NCI-H1417 (cell line): ENCODE results near the gene TRIM38.
A peak's percentile ranks its signal among the peaks of the same experiment; 100 is the strongest.
"Not testable (repeated sequence)": the region's sequence is repeated elsewhere in the genome, so short reads cannot be mapped to it uniquely, and the experiment has no call there.

Source experiments
- DNase-seq, 3 experiments: peaks; one replicate each; lab custom pipeline; 2025; lab: John Stamatoyannopoulos, UW

Gene TRIM38

DNA sequence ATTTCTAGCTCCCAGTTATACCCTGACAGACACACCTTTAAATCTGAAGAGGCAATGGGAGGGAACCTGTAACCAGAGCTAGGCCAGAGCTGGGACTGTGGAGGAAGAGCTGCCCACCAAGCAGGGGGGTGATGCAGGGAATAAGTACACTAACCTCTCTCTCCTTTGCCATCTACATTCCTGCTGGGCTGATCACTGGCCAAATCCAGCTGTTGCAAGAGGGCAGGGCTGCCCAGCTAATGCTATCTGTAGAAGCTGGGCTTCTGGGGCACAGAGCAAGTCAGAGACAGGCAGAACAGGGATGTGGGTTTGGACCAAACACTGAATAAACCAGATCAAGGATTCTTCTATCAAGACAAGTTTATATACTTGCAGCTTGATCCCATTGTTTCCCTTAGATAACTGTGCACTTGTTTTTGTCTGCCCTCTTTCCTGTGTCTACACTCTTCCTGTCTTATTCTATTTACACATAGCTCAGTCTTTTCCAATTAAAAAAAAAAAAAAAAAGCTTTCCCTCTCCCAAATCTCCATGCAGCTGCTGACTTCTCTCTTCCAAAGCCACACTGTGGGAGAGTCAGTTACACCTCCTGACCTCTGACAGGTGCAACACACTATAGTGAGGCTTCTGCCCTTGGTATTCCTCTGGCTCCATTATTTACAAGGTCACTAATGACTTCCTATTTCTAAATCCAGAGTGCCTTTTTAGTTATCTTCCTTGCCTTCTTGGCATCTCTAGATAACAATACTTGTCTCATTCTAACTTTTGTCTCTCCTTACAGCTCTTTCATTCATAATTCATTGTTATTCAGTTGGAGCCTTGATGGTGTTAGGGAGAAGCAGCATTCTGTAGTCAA is 43.7 kb downstream of the TRIM38 start:
- DNase-seq = peak in 2 of 3 experiments; percentile 6 to 56

DNA sequence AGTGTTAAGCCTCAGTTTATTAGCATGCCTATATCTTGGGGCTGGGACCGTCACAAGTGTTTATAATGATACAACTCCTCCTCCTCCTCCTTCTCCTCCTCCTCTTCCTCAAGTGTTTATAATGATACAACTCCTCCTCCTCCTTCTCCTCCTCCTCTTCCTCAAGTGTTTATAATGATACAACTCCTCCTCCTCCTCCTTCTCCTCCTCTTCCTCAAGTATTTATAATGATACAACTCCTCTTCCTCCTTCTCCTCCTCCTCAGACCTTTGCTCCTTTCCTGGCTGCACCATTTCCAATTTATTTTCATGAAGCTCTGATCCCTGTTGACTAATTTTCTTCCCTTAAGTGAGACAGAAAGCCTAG is 44.3 kb downstream of the TRIM38 start:
- DNase-seq = not testable (repeated sequence)

DNA sequence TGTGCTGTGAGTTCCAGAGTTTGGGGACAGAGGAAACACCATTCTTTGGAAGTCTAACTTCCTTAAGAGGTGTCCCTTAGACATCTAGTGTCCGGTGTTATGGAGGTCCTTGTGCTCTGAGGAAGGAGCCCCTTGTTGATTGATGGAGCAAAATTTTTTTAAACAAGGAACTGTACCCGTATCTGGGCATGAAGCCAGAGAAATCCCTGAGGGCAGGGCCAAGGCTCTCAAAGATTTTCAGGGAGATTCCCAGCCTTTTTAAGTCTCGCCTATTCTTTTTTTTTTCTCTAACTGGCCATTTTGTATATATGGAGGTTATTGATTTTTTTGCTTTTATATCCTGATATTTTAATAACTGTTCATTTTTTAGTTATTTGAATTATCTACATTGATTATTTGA is 45.9 kb downstream of the TRIM38 start:
- no peak for DNase-seq

DNA sequence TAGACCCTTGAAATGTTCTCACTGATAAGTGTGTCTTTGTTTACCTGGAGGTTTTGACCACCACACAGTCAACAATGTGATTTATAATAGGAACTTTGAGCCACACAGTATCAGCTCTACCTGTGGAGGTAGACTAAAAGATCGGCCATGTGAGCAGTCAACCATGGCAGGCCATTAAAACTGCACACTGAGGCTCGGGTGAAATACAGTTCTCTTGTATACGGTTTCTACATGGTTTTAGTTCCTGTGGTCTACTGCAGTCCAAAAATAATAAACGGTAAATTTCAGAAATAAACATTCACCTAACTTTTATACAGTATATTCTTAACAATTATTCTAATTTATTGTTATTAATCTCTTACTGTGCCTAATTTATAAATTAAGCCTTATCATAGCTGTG is 47.2 kb downstream of the TRIM38 start:
- DNase-seq = peak in 1 of 3 experiments; percentile 16

DNA sequence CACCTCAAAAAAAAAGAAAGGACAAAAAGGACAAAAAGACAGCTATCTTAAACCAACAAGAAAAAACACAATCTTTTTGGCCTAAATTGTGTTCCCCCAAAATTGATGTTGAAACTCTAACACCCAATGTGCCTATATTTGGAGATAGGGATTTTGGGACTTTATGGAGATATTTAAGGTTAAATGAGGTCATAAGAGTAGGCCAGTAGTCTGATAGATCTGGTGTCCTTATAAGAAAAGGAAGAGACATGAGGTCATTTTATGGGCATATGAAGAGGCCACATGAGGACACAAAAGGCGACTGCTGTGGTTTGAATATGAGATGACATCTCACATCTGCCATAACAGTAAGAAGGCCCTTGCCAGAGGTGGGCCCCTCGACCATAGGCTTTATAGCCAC is 49.5 kb downstream of the TRIM38 start:
- no peak for DNase-seq

DNA sequence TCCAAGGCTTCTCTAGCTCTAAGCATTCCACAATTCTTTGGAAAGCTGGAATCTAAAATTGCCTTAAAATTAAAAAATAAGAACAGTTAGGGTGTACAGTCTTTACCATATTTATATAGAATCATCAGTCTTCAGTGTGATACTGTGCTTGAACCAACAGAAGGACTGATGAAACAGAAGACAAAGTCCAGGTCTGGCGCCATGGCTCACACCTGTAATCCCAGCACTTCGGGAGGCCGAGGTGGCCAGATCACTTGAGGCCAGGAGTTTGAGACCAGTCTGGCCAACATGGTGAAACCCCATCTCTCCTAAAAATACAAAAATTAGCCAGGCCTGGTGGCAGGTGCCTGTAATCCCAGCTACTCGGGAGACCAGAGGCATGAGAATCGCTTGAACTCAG is 51.8 kb downstream of the TRIM38 start:
- DNase-seq = not testable (repeated sequence)

DNA sequence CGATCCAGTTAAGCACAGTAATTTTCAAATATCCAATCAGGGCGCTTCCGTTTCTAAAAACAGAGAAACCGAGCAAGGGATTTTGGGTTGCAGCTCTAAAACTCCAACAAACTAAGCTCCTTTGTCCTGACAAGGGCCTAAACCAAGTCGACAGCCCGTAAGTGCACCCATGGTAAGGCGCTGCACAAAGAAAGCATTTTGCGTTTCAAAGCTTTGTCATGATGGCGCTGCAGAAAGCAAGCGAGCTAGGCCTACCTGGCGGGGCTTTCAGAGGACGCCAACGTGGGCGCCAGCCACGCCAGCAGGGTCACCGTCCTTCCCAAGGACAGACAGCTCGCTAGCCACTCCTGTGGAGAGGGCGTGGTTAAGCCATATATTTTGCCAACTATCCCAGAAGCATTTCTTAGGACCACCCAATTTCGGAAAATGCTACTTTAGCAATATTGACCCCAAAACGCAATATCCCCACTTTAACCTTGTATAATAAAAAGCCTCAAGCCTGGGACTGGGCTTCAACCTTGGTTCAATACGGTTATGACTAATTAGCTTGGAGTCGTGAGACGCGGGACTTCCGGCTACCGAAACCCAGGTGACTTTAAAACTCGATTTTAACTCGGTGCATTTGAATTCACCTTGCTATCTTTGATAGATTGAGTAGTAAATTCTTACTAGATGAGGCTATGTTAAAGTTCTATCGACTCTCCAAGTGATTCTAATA is 53.8 kb downstream of the TRIM38 start:
- no peak for DNase-seq

DNA sequence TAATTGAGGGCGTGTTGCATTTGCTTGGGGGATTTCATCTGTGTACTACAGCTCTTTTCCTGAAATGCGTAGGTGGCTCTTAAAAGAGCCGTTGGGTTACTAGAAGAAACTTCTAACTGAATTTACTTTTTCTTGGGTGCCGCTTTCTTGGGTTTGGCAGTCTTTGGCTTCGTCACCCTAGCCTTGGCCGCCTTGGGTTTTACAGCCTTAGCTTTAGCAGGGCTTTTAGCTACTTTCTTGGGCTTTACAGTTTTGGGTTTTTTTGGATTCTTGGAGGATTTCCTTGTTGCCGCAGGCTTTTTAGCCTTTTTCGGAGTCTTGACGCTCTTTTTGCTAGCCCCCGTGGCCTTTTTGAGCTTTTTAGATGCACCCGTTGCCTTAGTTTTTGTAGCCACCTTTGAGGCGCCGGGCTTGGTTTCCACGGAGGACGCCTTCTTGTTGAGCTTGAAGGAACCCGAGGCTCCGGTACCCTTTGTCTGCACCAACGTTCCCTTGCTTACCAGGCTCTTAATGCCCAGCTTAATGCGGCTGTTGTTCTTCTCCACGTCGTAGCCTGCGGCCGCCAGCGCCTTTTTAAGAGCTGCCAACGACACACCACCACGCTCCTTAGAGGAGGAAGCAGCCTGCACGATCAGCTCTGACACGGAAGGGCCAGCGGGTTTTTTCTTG is 54.5 kb downstream of the TRIM38 start:
- DNase-seq = no peak

DNA sequence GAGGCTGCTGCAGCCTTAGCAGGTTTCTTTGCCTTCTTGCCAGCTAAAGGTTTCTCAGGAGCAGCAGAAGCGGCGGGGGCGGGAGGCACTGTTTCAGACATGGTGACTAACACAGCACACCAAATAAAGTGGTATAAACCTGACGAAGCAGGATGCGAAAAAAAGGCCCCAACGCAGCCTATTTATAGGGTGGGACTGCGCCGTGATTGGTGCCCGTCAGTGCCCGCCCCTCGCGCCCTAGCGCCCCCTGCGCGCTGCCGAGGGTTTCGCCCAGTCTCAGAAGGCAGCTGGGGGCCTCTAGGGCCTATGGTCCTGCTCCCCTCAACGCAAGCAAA is 55.0 kb downstream of the TRIM38 start:
- DNase-seq = no peak

DNA sequence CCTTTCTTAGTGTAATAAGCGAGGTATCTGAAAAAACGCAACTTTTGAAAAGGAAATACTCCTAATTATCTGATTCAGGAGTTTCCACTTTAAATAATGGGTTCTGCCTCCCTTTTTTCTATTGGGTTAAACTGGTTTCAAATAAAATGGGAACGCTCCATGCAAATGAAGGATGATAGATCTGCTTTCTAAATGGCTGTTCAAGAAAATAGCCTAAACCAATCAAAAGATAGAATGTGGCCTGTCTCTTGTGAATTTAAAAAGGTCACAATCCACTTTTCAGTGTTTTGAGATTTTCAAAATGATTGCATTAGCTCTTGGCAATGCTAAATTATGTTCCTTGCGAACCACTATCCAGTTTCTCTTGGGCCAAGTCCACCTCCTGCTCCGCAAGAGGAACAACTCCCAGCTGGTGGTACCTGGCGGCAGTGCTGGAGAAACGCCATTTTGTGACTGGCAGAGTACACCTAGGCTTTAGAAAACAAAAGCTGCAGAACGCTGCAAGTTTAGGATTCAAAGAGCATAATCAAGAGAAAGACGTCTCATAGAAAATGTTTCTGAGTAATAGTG is 56.7 kb downstream of the TRIM38 start:
- no peak for DNase-seq

DNA sequence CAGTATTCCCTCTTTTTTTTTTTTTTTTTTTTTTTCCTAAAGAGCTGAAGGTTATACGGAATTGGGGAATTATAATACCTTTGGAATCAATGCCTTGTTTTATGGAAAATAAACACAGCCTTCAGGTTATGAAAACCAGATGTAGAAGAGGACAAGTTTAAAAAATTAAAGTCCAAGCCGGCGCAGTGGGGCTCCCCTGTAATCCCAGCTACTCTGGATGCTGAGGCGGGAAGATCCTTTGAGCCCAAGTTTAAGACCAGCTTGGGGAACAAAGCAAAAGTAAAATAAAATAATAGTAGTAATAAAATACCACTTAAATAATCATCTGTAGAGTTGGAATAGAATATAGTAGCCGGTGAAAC is 57.3 kb downstream of the TRIM38 start:
- DNase-seq = no peak

DNA sequence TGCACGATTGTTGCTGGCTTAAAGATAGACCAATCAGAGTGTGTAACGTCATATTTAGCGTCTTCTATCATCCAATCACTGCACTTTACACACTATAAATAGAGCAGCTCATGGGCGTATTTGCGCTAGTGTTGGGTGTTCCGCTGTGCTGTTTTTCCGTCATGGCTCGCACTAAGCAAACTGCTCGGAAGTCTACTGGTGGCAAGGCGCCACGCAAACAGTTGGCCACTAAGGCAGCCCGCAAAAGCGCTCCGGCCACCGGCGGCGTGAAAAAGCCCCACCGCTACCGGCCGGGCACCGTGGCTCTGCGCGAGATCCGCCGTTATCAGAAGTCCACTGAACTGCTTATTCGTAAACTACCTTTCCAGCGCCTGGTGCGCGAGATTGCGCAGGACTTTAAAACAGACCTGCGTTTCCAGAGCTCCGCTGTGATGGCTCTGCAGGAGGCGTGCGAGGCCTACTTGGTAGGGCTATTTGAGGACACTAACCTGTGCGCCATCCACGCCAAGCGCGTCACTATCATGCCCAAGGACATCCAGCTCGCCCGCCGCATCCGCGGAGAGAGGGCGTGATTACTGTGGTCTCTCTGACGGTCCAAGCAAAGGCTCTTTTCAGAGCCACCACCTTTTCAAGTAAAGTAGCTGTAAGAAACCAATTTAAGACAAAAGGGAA is 57.9 kb downstream of the TRIM38 start:
- peak; percentile 80 to 95 (median 92) for DNase-seq

DNA sequence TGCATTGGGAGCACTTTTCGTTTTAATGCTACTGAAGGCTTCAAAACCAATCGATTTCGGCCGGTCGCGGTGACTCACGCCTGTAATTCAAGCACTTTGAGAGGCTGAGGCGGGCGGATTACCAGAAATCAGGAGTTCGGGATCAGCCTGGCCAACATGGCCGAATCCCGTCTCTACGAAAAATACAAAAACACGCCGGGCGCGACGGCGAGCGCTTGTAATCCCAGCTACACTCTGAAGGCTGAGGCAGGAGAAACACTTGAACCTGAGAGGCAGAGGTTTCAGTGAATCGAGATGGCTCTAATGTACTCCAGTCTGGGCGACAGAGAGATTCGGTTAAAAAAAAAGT is 58.4 kb downstream of the TRIM38 start:
- DNase-seq = peak in 2 of 3 experiments; percentile 89 to 96

DNA sequence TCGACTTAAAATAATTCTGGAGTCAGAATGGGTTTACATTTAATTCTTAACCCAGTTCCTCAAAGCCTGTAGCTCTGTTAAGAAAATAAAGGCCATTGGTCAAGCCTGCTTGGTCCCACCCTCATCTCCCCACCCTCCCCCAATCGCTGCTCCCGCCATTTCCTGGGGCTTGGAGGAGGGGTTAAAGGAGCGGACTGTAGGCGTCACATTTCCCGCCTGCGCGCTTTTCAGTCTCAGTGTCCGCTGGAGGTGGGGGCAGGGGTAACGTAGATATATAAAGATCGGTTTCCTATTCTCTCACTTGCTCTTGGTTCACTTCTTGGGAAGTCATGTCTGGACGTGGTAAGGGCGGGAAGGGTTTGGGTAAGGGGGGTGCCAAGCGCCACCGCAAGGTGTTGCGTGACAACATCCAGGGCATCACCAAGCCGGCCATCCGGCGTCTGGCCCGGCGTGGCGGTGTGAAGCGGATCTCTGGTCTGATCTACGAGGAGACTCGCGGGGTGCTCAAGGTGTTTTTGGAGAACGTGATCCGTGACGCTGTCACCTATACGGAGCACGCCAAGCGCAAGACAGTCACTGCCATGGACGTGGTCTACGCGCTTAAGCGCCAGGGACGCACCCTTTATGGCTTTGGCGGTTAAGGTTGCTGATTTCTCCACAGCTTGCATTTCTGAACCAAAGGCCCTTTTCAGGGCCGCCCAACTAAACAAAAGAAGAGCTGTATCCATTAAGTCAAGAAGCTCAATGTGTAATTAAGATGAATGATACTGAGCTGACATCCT is 58.9 kb downstream of the TRIM38 start:
- DNase-seq = peak; percentile 93 to 98 (median 97)

DNA sequence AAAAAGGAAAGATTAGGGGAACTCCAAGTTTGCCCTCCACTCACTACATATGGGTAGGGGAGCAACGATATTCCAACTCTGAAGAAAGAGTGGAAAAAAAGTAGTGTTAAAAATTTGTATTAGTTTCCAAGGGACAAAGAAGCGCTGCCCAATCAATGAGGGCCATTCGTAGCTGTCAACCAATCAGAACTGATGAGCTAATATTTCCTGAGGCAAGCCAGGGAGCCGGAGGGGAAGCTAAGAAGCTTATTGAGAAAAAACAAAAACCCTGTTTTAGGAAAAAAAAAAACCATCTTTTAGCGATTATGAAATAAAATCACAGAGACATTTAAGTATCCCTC is 59.5 kb downstream of the TRIM38 start:
- peak; percentile 74 to 91 (median 77) for DNase-seq

DNA sequence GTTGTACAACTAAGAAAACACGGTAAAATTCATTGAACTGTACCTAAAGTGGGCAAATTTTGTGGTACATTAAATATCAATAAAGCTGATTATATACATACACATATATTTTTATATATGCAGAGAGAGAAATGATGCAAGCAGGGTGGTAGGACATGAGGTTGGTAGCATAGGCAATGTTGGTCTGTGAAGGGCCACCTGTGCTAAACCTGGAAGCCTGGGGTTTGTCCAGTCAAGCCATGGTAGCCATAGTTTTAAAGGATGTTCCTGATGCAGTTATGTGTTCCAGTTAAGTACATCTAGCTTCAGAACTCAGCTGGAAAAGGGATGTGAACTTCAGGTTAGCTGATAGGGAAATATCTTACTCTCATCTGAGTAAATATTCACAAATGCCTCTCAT is 60.1 kb downstream of the TRIM38 start:
- no peak for DNase-seq

DNA sequence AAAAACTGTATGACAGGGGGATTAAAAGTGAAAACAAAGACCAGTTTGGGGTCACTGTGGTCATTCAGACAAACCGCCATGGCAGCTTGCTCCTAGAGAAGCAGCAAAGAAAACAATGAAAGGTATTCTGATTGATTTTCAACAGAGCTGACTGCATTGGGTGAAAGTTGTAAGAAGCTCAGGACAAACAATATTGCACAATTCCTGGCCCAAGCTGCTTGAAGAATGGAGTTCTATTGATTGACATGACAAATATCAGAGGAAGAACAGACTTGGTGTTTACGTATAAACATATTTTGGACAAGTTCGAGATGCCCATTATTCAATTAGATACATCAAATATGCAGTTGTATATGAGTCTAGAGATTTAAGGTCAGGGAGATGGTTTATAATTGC is 62.0 kb downstream of the TRIM38 start:
- DNase-seq = no peak

DNA sequence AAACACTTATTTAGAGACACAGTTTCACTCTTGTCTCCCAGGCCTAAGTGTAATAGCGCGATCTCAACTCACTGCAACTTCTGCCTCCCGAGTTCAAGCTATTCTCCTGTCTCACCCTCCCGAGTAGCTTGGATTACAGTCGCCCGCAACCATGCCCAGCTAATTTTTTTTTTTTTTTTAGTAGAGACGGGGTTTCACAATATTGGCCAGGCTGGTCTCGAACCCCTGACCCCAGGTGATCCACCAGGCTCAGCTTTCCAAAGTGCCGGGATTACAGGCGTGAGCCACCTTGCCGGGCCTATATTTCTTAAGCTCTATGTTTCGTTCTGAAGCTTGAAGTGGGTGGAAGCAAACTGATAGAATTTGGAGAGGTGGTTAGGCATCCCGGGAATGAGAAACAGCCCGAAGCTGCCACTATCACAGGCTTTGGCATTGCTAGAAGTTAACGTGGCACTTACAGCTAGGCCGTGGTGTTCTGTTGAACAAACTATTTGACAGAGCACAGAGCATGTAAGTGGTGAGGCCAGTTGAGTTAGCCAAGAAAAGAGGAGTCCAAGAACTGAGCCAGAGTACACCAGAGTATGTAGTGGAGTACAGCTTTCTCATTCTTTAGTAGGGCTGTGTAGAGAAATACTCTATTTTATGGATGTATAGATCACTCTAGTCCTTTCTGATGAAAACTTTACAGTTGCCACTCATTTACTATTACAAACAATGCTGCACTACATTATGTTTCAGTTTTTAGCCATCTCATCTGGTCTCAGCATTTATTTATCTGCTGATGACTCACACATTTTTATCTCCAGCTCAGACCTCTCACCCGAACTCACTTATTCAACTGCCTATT is 62.7 kb downstream of the TRIM38 start:
- peak in 1 of 3 experiments; percentile 18 for DNase-seq

DNA sequence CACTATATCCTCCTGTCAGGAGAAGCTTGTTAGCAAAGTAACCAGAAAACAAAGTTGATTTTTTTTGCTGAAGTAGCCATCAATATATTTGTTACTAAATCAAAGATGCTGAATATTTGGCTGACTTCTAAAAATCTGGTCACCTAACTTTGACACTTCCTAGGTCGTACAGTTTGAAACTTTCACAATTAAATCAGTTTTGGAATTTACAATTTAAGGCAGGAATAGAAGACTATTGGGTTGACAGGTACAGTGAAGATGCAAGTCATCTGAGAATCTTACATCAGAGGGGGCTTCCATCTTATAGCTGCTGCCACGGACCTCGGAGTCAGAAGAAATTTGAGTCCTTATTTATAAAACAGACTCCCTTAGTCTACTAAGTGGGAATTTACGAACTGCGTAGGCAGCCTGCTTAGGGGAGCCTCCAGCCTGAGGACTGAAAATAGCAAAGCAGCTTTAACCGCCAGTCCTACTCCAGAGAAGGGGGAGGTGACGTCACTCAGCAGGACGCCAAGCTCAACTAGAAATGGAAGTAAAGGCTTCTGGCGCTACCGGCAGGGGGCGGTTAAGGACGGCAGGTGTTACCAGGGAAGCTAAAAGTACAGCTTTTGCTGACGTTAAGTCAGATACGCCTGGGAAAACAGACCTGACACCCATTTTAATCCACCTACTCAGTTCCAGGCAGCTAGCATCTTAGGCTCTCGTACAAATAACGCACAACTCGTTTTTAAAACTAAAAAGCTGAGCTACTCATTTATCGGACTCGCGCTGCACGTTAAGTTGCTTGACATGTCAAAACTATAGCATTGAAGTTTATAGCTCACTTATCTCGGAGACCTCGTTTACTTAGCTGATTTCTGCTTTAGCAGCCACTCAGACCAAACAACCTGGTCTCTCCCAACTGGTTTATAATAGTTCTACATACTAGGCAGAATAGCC is 63.6 kb downstream of the TRIM38 start:
- DNase-seq = peak; percentile 88 to 96 (median 95)
